Muscle of back (tissue), 11 donors: ENCODE data around the gene ANTXR2. TPM values are rescaled to one million over a fixed set of nuclear protein-coding genes. Genes with fewer than 3 reads are reported as not detected.

Experiments
- DNase-seq, 3 donors: peaks; one replicate each; pipeline versions ENCODE4 v3.0.0 to v3.0.0-alpha.2; 2013
- polyA plus RNA-seq, 10 donors: library from polyadenylated mRNA; unstranded; fragments of 120-200 nt; gene quantifications; one replicate each; pipeline ENCODE4 v1.2.1, GENCODE V29; 2013; ENCODE audit not compliant: insufficient read length in 10 of 10

ANTXR2 gene
- polyA plus RNA-seq, 10 donors = 95.8 to 126 (median 107) TPM

GRCh38 chr4:80070880-80071603, 2.0 kb downstream of the ANTXR2 start:
- peak in 2 of 3 donors; percentile 59 to 74 for DNase-seq

GRCh38 chr4:80069837-80070731, 2.9 kb downstream of the ANTXR2 start:
- peak in 1 of 3 donors; percentile 44 for DNase-seq

GRCh38 chr4:80069108-80069836, 3.8 kb downstream of the ANTXR2 start:
- no peak for DNase-seq

GRCh38 chr4:80065601-80066000, 7.4 kb downstream of the ANTXR2 start:
- no peak for DNase-seq

- DNase-seq = no peak
Observed at GRCh38 chr4:80062527-80062926, 10.5 kb downstream of the ANTXR2 start.

GRCh38 chr4:80060804-80061203, 12.2 kb downstream of the ANTXR2 start:
- DNase-seq = no peak

GRCh38 chr4:80058740-80059139, 14.3 kb downstream of the ANTXR2 start:
- peak in 2 of 3 donors; percentile 53 to 69 for DNase-seq

GRCh38 chr4:80054375-80054774, 18.7 kb downstream of the ANTXR2 start:
- DNase-seq = no peak

GRCh38 chr4:80053140-80053910, 19.7 kb downstream of the ANTXR2 start:
- DNase-seq = peak in 1 of 3 donors; percentile 59

- DNase-seq = no peak
Observed at GRCh38 chr4:80049813-80050534, 23.1 kb downstream of the ANTXR2 start.

GRCh38 chr4:80049402-80049801, 23.6 kb downstream of the ANTXR2 start:
- no peak for DNase-seq

- DNase-seq = peak in 1 of 3 donors; percentile 62
Observed at GRCh38 chr4:80045786-80046185, 27.2 kb downstream of the ANTXR2 start.

GRCh38 chr4:80043541-80043940, 29.5 kb downstream of the ANTXR2 start:
- peak in 1 of 3 donors; percentile 63 for DNase-seq

- no peak for DNase-seq
Observed at GRCh38 chr4:80042821-80043220, 30.2 kb downstream of the ANTXR2 start.

GRCh38 chr4:80037864-80038263, 35.2 kb downstream of the ANTXR2 start:
- no peak for DNase-seq

- DNase-seq = peak; percentile 75 to 90 (median 89)
Observed at GRCh38 chr4:80036949-80037685, 35.9 kb downstream of the ANTXR2 start.

- no peak for DNase-seq
Observed at GRCh38 chr4:80036306-80036705, 36.7 kb downstream of the ANTXR2 start.

- DNase-seq = no peak
Observed at GRCh38 chr4:80035336-80035735, 37.7 kb downstream of the ANTXR2 start.

GRCh38 chr4:80033581-80033980, 39.4 kb downstream of the ANTXR2 start:
- DNase-seq = no peak

GRCh38 chr4:80029364-80029763, 43.7 kb downstream of the ANTXR2 start:
- DNase-seq = no peak
